ENCODE measurements around the gene ATG9B.
A peak's percentile ranks its signal among the peaks of the same experiment; 100 is the strongest.

The ATG9B gene

DNA sequence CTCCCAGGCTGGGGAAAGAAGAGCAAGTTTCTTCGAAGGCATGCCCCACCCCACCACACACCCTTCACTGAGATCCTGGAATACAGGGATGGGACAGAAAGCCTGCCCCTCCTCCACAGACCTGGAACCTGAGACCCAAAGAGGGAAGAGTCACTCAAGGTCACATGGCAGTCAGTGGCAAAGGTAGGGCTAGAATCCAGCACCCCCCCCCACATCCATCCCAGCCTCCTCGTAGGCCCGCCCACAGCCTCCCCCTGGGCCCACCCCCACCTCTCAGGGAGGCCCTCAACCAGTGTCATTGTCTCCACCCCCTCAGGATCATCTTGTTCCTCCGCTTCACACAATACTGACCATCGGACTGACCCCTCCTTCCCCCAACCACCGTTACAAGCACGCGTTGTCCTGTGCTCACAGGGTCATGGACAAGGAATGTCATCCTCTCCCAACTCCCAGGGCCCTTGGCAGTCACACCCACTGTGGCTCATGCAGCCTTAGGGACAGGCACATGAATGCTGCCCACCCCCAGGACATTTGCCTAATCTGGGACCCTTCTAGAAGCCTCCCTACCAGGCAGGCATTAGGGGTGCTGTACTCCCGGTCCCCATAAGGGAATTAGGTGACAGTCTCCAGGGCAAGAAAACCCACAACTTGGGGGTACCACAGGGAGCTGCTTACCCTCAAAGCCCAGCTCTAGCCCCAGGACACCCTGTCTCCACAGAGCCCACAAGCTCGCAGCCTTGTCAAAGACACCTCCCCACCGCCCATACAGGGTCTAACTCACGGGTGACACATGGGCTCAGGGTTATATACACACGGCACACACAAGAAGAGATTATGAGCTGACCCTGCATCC lies 47.5 kb downstream of the ATG9B start:
- Histone ChIP-seq H3K9ac (ENCODE audit: low read length) (no peak overlapping the region), H3K4me1 (ENCODE audit: control insufficient read depth, insufficient read depth, low read length) (peaks cover 32% of the 10 kb centered on the region), H3K36me3 (ENCODE audit: control insufficient read depth, insufficient read depth, low read length) (no peaks in the 10 kb centered on the region), H3K4me3 (ENCODE audit: low read length) (no peak overlapping the region), H3K27me3 (ENCODE audit: control insufficient read depth, insufficient read depth, low read length) (peaks cover 68% of the 10 kb centered on the region), H3K9me3 (ENCODE audit: control insufficient read depth, low read length) (no peaks in the 10 kb centered on the region)

DNA sequence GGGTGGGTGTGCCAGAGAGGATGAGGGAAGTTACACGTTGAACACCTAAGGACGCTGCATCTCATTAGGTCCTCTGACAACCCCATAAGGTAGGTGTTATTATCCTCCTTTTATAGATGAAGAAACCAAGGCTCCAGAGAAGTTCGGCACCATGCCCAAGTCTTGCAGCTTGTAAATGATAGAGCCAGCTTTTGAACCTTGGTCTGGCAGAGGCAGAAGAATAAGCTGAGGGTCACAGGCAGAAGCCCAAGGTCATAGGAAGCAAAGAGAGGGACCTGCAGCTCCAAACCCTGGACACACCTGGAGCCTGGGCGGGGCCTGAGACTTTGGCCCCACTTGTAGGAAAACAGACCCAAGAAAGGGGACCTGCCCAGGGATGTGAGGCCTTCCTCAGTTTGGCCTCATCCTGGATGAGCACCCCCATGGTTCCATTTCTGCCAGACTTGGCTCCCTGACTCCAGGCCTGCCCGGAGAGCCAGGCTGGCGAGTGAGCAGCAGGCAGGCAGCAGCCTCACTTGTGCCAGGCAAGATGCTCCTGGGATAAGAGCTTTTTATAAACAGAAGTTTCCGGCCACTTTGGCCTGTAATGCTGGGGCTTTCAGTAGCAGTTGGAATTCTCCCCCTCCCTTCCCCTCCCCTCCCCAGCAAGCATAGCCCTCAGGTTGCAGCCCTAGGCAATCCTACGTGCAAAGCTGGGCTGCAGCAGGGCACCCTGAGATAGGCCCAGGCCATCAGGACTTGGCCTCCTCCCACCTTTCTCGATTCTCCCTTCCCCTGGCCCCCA lies 48.6 kb downstream of the ATG9B start:
- no peak overlapping the region for H3K9ac ChIP-seq (ENCODE audit: low read length)
- H3K27me3 ChIP-seq (ENCODE audit: control insufficient read depth, insufficient read depth, low read length), result peaks cover 61% of the 10 kb centered on the region
- no peaks in the 10 kb centered on the region for H3K9me3 ChIP-seq (ENCODE audit: control insufficient read depth, low read length)
- H3K36me3 ChIP-seq (ENCODE audit: control insufficient read depth, insufficient read depth, low read length), result no peaks in the 10 kb centered on the region
- H3K4me3 ChIP-seq (ENCODE audit: low read length), result no peak overlapping the region
- peaks cover 38% of the 10 kb centered on the region for H3K4me1 ChIP-seq (ENCODE audit: control insufficient read depth, insufficient read depth, low read length)

DNA sequence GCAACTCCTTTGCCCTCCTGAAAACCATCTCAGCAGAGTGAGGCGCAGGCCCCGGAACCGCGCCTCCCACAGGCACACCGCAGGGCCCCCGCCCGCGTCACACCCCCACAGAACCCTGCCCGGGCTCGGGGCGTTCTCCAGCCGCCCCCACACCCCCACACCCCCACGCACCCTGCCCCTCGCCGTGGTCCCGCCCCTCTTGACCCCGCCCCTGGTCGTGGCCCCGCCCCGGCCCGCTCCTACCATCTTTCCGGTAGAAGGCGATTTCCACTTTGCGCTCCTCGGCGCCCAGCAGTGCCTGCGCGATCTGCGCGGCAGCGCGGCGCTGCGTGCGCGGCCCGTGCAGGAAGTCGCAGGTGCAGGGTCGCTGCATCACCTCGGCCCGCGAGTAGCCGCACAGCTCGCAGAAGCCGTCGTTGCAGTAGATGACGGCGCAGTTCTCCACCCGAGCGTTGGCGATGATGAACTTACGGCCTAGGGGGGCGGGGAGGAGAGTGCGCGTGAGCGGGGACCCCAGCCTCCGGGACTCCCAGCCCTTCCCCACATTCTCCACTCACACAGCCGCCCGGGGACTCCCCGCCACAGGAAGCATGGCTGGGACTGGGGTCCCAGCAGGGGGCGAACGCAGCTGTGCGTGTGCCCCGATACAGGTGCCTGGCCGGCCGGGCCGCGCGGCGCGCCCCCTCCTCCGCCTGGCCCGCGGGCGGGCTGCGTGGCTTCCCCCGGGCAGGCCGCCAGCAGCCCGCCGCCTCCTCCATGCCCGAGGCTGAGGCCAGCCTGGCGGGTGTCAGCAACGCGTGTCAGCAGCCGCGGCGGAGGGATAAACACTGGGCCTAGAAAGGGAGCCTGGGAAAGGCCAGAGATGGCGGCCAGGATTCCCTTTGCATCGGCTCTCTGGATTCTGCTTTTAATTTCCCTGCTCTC lies 49.6 kb downstream of the ATG9B start:
- Histone ChIP-seq H3K9ac (ENCODE audit: low read length) (no peak overlapping the region), H3K27me3 (ENCODE audit: control insufficient read depth, insufficient read depth, low read length) (peaks cover 52% of the 10 kb centered on the region), H3K4me1 (ENCODE audit: control insufficient read depth, insufficient read depth, low read length) (peaks cover 38% of the 10 kb centered on the region), H3K4me3 (ENCODE audit: low read length) (no peak overlapping the region), H3K36me3 (ENCODE audit: control insufficient read depth, insufficient read depth, low read length) (no peaks in the 10 kb centered on the region), H3K9me3 (ENCODE audit: control insufficient read depth, low read length) (no peaks in the 10 kb centered on the region)

DNA sequence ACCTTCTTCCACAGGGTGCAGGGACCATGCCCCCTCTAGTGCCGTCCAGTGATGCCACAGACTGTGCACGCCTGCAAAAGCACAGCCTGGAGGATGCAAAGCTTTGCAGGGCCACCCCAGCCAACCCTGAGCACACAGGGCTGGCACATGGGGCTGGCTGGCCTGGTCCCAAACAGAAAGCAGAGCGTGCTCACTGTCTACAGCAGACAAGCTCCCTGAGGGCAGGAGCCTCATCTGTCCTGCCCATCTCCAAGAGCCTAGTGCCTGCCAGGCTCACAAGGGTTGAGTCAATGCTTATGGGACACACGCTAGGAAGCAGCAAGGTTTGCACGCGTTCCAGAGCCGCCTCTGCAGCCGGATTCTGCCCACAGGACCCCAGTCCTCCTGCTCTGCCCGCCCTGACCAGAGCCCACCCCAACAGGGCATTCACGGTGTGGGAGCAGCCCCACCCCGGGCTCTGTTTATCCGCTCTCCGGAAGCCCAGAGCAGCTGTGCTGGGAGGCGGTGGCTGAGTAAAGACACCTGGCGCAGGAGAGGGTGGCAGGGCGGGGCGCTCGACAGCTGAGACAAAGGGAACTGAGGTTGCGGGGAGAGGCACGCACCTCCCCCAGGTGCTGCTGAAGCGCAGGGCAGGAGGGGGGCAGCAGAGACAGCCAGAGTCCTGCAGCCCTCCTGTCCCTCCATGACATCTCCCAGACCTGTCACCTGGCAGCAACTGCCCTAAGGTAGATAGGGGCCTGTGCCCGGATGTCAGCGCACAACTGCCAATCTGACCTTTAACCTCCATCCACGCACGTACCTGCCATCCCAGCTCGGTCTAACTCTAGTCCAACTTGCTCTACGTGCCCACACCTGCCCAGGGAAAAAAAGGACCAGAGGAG lies 50.5 kb downstream of the ATG9B start:
- Histone ChIP-seq H3K4me3 (ENCODE audit: low read length) (no peak overlapping the region), H3K9me3 (ENCODE audit: control insufficient read depth, low read length) (no peaks in the 10 kb centered on the region), H3K27me3 (ENCODE audit: control insufficient read depth, insufficient read depth, low read length) (peaks cover 49% of the 10 kb centered on the region), H3K9ac (ENCODE audit: low read length) (no peak overlapping the region), H3K4me1 (ENCODE audit: control insufficient read depth, insufficient read depth, low read length) (peaks cover 36% of the 10 kb centered on the region), H3K36me3 (ENCODE audit: control insufficient read depth, insufficient read depth, low read length) (no peaks in the 10 kb centered on the region)

DNA sequence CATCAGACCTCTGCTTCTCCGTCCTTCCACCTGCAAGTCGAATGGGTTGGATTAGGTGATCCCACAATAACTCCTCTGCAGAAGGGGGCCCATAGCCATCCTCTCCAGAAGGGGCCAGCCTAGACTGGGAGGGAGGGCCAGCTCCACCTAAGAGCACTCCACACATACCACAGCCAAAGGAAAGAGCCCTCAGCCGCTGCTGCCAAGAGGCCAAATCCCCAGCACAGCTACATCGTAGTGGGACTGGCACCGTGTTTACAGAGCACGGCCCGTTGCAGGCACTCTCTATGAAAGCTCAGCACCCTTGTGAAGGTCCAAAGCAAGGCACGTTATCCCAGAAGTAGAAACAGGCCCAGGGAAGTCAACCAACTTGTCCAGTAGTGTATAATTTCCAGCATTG lies 51.6 kb downstream of the ATG9B start:
- Histone ChIP-seq H3K27me3 (ENCODE audit: control insufficient read depth, insufficient read depth, low read length) (peaks cover 43% of the 10 kb centered on the region), H3K9me3 (ENCODE audit: control insufficient read depth, low read length) (no peaks in the 10 kb centered on the region), H3K36me3 (ENCODE audit: control insufficient read depth, insufficient read depth, low read length) (no peaks in the 10 kb centered on the region), H3K4me3 (ENCODE audit: low read length) (no peak overlapping the region), H3K9ac (ENCODE audit: low read length) (no peak overlapping the region), H3K4me1 (ENCODE audit: control insufficient read depth, insufficient read depth, low read length) (peaks cover 31% of the 10 kb centered on the region)

DNA sequence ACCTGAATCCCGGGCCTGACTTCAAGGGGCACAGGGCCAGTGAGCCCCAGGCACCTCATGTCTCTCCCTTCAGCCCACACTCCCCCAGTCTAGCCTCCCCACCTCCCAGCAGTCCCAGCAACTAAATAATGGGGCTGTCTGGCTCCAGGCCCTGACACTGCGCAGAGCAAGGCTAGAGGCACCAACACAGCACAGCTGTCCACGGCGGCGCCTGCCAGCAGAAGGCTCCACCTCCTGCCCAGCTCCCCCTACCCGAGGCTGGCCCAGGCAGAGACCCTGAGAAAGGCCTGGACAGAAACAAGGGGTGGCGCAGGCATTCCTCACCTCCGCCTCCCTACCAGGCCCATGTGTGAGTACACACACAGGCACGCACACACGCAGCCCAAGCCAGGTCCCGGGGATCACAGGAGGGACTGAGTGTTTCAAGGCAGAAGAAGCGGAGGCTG lies 52.2 kb downstream of the ATG9B start:
- peaks cover 38% of the 10 kb centered on the region for H3K27me3 ChIP-seq (ENCODE audit: control insufficient read depth, insufficient read depth, low read length)
- peak overlapping the region; percentile 22 for H3K9ac ChIP-seq (ENCODE audit: low read length)
- H3K9me3 ChIP-seq (ENCODE audit: control insufficient read depth, low read length), result no peaks in the 10 kb centered on the region
- peaks cover 31% of the 10 kb centered on the region for H3K4me1 ChIP-seq (ENCODE audit: control insufficient read depth, insufficient read depth, low read length)
- no peak overlapping the region for H3K4me3 ChIP-seq (ENCODE audit: low read length)
- H3K36me3 ChIP-seq (ENCODE audit: control insufficient read depth, insufficient read depth, low read length), result no peaks in the 10 kb centered on the region

DNA sequence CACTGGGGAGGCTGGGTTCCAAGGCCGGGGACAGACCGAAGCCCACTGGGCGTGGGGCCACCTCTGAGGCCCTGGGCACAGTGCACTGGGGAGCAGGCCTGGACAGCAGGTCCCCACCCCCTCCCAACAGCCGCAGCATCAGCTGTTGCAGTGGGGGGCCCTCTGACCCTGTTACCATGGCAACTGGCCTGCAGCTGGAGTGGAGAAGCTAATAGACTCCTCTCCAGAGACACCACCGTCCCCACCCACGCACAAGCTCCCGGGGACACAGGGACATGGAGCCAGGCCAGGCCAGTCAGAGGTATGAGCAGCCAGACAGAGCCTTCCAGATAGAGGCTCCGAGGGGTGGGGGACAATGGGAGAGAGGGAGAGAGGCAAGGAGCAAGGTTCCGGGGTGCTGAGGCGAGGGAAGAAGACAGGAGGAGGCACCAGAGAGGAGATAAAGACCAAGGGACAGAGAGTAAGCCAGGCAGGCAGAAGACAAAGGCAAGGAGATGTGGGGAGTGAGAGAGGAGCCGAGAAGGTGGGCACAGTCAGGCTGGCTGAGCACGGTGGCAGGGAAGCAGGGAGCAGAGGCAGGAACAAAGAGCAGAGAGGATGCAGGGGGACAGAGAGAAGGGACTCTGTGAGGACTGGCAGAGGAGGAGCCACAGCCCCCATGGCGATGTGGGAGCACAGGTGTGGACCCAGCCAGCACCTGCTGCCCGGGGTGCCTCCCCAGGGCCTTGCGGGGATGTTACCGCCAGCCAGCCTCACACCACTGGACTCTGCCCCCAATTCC lies 52.9 kb downstream of the ATG9B start:
- Histone ChIP-seq H3K36me3 (ENCODE audit: control insufficient read depth, insufficient read depth, low read length) (no peaks in the 10 kb centered on the region), H3K27me3 (ENCODE audit: control insufficient read depth, insufficient read depth, low read length) (peaks cover 32% of the 10 kb centered on the region), H3K9me3 (ENCODE audit: control insufficient read depth, low read length) (no peaks in the 10 kb centered on the region), H3K9ac (ENCODE audit: low read length) (peak overlapping the region; percentile 22), H3K4me3 (ENCODE audit: low read length) (no peak overlapping the region), H3K4me1 (ENCODE audit: control insufficient read depth, insufficient read depth, low read length) (peaks cover 31% of the 10 kb centered on the region)

DNA sequence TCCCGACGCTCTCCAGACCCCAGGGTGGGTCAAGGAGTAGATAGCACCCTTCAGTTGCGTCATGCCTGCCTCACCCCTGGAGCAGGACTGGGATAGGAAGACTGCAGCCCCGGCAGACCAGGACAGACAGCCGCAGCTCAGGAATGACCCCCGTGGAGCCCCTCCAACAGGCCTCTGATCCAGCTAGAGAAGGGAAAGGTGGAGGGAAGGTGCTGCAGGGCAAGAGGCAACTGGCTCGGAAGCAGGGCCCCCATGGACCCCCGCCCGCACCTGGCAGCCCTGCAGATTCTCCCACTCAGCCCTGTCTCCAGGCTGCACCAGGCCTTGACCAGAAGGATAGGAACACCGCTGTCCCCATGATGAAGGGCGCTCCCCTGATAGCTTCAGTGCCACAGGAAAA lies 53.9 kb downstream of the ATG9B start:
- H3K27me3 ChIP-seq (ENCODE audit: control insufficient read depth, insufficient read depth, low read length), result peaks cover 27% of the 10 kb centered on the region
- peaks cover 26% of the 10 kb centered on the region for H3K4me1 ChIP-seq (ENCODE audit: control insufficient read depth, insufficient read depth, low read length)
- no peaks in the 10 kb centered on the region for H3K9me3 ChIP-seq (ENCODE audit: control insufficient read depth, low read length)
- no peak overlapping the region for H3K4me3 ChIP-seq (ENCODE audit: low read length)
- H3K9ac ChIP-seq (ENCODE audit: low read length), result no peak overlapping the region
- H3K36me3 ChIP-seq (ENCODE audit: control insufficient read depth, insufficient read depth, low read length), result no peaks in the 10 kb centered on the region

DNA sequence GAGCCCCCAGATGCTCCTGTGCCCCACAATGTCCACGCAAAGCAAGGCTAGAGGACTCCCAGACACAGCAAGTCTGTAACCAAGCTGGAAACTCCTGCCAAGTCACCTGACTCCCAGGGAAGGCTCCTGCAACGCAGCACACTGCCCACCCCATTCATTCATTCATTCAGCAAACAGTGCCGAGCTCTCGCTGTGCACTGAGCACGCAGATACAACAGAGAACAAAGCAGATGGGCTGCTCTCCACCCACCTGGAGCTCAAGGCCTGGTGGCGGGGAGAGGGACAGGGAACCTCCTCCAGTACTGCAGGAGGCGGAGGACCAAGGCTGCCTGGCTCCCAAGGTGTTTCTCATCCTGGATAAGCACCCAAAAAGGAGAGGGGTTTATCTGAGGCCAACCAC lies 54.8 kb downstream of the ATG9B start:
- Histone ChIP-seq H3K27me3 (ENCODE audit: control insufficient read depth, insufficient read depth, low read length) (peaks cover 20% of the 10 kb centered on the region), H3K9me3 (ENCODE audit: control insufficient read depth, low read length) (no peaks in the 10 kb centered on the region), H3K36me3 (ENCODE audit: control insufficient read depth, insufficient read depth, low read length) (no peaks in the 10 kb centered on the region), H3K9ac (ENCODE audit: low read length) (no peak overlapping the region), H3K4me3 (ENCODE audit: low read length) (no peak overlapping the region), H3K4me1 (ENCODE audit: control insufficient read depth, insufficient read depth, low read length) (peaks cover 19% of the 10 kb centered on the region)

DNA sequence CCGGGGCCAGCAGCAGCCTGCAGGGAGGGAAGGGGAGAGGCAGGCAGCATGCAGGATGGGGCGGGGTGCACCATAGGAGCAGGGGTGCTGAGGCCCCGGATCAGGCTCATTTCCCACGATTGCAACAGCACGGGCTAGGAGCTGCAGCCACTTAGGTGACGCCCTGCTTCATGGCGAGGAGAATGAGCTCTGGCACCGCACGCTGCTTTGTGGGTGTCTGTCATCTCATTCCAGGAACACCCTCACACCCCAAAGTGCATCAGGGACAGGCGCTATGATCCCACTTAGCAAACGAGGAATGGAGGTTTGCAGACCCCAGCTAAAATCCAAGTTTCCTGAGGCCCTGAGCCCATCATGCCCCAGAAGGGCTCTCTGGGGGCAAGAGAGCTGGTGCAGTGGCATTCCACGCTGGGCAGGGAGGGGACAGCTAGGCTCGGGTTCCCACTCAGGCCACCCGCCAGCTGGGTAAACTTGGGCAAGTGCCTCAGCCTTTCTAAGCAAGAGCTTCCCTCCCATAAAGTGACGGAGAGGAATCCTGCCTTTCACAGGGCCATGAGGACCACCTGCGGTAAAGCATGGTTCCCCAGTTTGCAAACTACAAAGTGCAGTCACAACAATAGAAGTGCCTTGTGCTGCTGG lies 55.4 kb downstream of the ATG9B start:
- peaks cover 16% of the 10 kb centered on the region for H3K4me1 ChIP-seq (ENCODE audit: control insufficient read depth, insufficient read depth, low read length)
- peaks cover 15% of the 10 kb centered on the region for H3K27me3 ChIP-seq (ENCODE audit: control insufficient read depth, insufficient read depth, low read length)
- no peaks in the 10 kb centered on the region for H3K9me3 ChIP-seq (ENCODE audit: control insufficient read depth, low read length)
- no peaks in the 10 kb centered on the region for H3K36me3 ChIP-seq (ENCODE audit: control insufficient read depth, insufficient read depth, low read length)
- H3K4me3 ChIP-seq (ENCODE audit: low read length), result no peak overlapping the region
- H3K9ac ChIP-seq (ENCODE audit: low read length), result no peak overlapping the region
